GM12864 (cell line): ENCODE results near the gene DHPS.
"Not testable (repeated sequence)": the region's sequence is repeated elsewhere in the genome, so short reads cannot be mapped to it uniquely, and the experiment has no call there.

Source experiments
- DNase-seq: peaks from one replicate; pipeline ENCODE4 v3.0.0-alpha.2; 2011; ENCODE audit warnings: low read depth
- H3K4me3 ChIP-seq: 2 replicates; pipeline ENCODE4 v1.5.1; 2011; ENCODE audit warnings: mild to moderate bottlenecking, low read depth, low read length, control low read depth
- CTCF ChIP-seq: IDR thresholded peaks from 2 replicates; pipeline ENCODE4 v1.5.1; 2011; ENCODE audit warnings: low read depth, mild to moderate bottlenecking, moderate library complexity, low read length, control low read depth, inconsistent platforms; ENCODE audit errors: missing control alignments

The DHPS gene

GRCh38 chr19:12715102-12715501, 33.4 kb upstream of the DHPS start:
- TF ChIP-seq CTCF: no peak
- DNase-seq: no peak
- H3K4me3 ChIP-seq: no peak overlapping the region

- not testable (repeated sequence) for H3K4me3 ChIP-seq, DNase-seq
These were observed 31.6 kb upstream of the DHPS start for GRCh38 chr19:12713304-12713703.

- DNase-seq: not testable (repeated sequence)
These were observed 30.4 kb upstream of the DHPS start for GRCh38 chr19:12712077-12712476.

GRCh38 chr19:12711187-12711586, 29.5 kb upstream of the DHPS start:
- no peak for DNase-seq
- no peak overlapping the region for H3K4me3 ChIP-seq
- TF ChIP-seq CTCF: no peak

More at GRCh38 chr19:12712077-12712476, 30.4 kb upstream of the DHPS start:
- H3K4me3 ChIP-seq: not testable (repeated sequence)

GRCh38 chr19:12708641-12709040, 27.0 kb upstream of the DHPS start:
- no peak for TF ChIP-seq CTCF
- no peak overlapping the region for H3K4me3 ChIP-seq
- DNase-seq: no peak

- H3K4me3 ChIP-seq: no peak overlapping the region
- no peak for DNase-seq
- TF ChIP-seq CTCF: no peak
These were observed 24.6 kb upstream of the DHPS start for GRCh38 chr19:12706332-12706718.

- no peak for TF ChIP-seq CTCF
- no peak for DNase-seq
- no peak overlapping the region for H3K4me3 ChIP-seq
These were observed 24.1 kb upstream of the DHPS start for GRCh38 chr19:12705654-12706331.

GRCh38 chr19:12705169-12705568, 23.5 kb upstream of the DHPS start:
- TF ChIP-seq CTCF: no peak
- no peak for DNase-seq
- H3K4me3 ChIP-seq: no peak overlapping the region
